HepG2 (cell line): ENCODE measurements around the gene MSTO1.

Experiments
- ARNTL ChIP-seq: sonication (generic); formaldehyde crosslinking; IDR thresholded peaks from 2 replicates; pipeline ENCODE4 v1.4.0; 2020; ENCODE audit warnings: mild to moderate bottlenecking, missing genetic modification reagents
- EP300 ChIP-seq, 3 experiments: sonication (generic) in 1 of 3; formaldehyde crosslinking in 1 of 3; IDR thresholded peaks; 2 replicates each; pipeline versions ENCODE4 v1.5.1 to v1.6.1; 2011 to 2020; ENCODE audit warnings: low read depth in 2 of 3, low read length in 2 of 3, borderline replicate concordance in 1 of 3, improper control_type of control experiment in 1 of 3, mild to moderate bottlenecking in 1 of 3, missing genetic modification reagents in 1 of 3, moderate library complexity in 1 of 3
- HOXA7 ChIP-seq: sonication (generic); formaldehyde crosslinking; IDR thresholded peaks from 2 replicates; pipeline ENCODE4 v1.8.1; 2022; ENCODE audit warnings: mild to moderate bottlenecking, missing genetic modification reagents, moderate library complexity
- JUND ChIP-seq: sonication (generic); formaldehyde crosslinking; IDR thresholded peaks from 2 replicates; pipeline ENCODE4 v1.8.0; 2022; ENCODE audit warnings: mild to moderate bottlenecking, missing genetic modification reagents
- RXRA ChIP-seq: sonication (generic); formaldehyde crosslinking; IDR thresholded peaks from 2 replicates; pipeline ENCODE4 v1.5.1; 2020; ENCODE audit warnings: missing genetic modification reagents
- TF ChIP-seq, protein P1 (sequence below): sonication (generic); formaldehyde crosslinking; IDR thresholded peaks from 2 replicates; pipeline ENCODE4 v1.5.0; 2020; ENCODE audit warnings: mild to moderate bottlenecking, missing genetic modification reagents, moderate library complexity
- TF ChIP-seq, protein P2 (sequence below): sonication (generic); formaldehyde crosslinking; IDR thresholded peaks from 2 replicates; pipeline ENCODE4 v1.9.0; 2021; ENCODE audit warnings: missing genetic modification reagents, borderline replicate concordance
- TF ChIP-seq, protein P3 (sequence below): sonication (generic); formaldehyde crosslinking; IDR thresholded peaks from 2 replicates; pipeline ENCODE4 v1.8.1; 2023; ENCODE audit warnings: mild to moderate bottlenecking, missing genetic modification reagents, borderline replicate concordance
- TF ChIP-seq, protein P4 (sequence below): sonication (generic); formaldehyde crosslinking; conservative IDR thresholded peaks from 2 replicates; pipeline ENCODE4 v1.4.0; 2020; ENCODE audit warnings: missing genetic modification reagents
- TF ChIP-seq, protein P5 (sequence below): IDR thresholded peaks from 2 replicates; pipeline ENCODE4 v1.6.1; 2012; ENCODE audit warnings: low read length, improper control_type of control experiment

DNA sequence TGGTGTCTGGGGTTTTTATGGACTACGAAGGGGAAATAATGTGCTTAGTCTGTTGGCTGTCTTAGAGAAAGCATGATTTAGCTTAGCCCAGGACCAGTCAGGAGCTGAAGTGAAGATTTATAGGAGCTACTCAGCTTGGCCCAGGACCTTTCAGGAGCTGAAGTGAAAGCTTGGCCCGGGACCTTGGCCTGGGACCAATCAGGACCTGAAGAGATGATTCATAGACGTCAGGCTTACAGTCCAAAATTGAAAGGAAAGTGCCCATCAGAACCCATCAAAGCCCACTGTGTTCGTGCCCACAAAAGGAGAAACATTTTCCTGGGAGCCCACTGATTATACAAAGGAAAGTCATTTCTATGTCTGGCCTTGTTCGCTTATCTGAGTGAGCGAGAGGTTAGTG is 35.6 kb downstream of the MSTO1 start:
- TF ChIP-seq JUND (no peak), HOXA7 (CRISPR knock-in tag) (no peak), EP300 (IDR thresholded peaks at IDR 0.05; ENCODE audit: low read depth in 2 of 2, low read length in 2 of 2) (no peak), EP300 (CRISPR knock-in tag; IDR thresholded peaks at IDR 0.05; ENCODE audit: borderline replicate concordance) (no peak), RXRA (no peak), ARNTL (no peak)
- TF ChIP-seq, protein P1, sequence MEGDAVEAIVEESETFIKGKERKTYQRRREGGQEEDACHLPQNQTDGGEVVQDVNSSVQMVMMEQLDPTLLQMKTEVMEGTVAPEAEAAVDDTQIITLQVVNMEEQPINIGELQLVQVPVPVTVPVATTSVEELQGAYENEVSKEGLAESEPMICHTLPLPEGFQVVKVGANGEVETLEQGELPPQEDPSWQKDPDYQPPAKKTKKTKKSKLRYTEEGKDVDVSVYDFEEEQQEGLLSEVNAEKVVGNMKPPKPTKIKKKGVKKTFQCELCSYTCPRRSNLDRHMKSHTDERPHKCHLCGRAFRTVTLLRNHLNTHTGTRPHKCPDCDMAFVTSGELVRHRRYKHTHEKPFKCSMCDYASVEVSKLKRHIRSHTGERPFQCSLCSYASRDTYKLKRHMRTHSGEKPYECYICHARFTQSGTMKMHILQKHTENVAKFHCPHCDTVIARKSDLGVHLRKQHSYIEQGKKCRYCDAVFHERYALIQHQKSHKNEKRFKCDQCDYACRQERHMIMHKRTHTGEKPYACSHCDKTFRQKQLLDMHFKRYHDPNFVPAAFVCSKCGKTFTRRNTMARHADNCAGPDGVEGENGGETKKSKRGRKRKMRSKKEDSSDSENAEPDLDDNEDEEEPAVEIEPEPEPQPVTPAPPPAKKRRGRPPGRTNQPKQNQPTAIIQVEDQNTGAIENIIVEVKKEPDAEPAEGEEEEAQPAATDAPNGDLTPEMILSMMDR (CRISPR knock-in tag), result no peak
- TF ChIP-seq, protein P2, sequence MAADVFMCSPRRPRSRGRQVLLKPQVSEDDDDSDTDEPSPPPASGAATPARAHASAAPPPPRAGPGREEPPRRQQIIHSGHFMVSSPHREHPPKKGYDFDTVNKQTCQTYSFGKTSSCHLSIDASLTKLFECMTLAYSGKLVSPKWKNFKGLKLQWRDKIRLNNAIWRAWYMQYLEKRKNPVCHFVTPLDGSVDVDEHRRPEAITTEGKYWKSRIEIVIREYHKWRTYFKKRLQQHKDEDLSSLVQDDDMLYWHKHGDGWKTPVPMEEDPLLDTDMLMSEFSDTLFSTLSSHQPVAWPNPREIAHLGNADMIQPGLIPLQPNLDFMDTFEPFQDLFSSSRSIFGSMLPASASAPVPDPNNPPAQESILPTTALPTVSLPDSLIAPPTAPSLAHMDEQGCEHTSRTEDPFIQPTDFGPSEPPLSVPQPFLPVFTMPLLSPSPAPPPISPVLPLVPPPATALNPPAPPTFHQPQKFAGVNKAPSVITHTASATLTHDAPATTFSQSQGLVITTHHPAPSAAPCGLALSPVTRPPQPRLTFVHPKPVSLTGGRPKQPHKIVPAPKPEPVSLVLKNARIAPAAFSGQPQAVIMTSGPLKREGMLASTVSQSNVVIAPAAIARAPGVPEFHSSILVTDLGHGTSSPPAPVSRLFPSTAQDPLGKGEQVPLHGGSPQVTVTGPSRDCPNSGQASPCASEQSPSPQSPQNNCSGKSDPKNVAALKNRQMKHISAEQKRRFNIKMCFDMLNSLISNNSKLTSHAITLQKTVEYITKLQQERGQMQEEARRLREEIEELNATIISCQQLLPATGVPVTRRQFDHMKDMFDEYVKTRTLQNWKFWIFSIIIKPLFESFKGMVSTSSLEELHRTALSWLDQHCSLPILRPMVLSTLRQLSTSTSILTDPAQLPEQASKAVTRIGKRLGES (CRISPR knock-in tag), result no peak
- TF ChIP-seq, protein P3, sequence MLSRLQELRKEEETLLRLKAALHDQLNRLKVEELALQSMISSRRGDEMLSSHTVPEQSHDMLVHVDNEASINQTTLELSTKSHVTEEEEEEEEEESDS (CRISPR knock-in tag), result no peak
- TF ChIP-seq, protein P4, sequence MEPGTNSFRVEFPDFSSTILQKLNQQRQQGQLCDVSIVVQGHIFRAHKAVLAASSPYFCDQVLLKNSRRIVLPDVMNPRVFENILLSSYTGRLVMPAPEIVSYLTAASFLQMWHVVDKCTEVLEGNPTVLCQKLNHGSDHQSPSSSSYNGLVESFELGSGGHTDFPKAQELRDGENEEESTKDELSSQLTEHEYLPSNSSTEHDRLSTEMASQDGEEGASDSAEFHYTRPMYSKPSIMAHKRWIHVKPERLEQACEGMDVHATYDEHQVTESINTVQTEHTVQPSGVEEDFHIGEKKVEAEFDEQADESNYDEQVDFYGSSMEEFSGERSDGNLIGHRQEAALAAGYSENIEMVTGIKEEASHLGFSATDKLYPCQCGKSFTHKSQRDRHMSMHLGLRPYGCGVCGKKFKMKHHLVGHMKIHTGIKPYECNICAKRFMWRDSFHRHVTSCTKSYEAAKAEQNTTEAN (CRISPR knock-in tag), result no peak
- TF ChIP-seq, protein P5, sequence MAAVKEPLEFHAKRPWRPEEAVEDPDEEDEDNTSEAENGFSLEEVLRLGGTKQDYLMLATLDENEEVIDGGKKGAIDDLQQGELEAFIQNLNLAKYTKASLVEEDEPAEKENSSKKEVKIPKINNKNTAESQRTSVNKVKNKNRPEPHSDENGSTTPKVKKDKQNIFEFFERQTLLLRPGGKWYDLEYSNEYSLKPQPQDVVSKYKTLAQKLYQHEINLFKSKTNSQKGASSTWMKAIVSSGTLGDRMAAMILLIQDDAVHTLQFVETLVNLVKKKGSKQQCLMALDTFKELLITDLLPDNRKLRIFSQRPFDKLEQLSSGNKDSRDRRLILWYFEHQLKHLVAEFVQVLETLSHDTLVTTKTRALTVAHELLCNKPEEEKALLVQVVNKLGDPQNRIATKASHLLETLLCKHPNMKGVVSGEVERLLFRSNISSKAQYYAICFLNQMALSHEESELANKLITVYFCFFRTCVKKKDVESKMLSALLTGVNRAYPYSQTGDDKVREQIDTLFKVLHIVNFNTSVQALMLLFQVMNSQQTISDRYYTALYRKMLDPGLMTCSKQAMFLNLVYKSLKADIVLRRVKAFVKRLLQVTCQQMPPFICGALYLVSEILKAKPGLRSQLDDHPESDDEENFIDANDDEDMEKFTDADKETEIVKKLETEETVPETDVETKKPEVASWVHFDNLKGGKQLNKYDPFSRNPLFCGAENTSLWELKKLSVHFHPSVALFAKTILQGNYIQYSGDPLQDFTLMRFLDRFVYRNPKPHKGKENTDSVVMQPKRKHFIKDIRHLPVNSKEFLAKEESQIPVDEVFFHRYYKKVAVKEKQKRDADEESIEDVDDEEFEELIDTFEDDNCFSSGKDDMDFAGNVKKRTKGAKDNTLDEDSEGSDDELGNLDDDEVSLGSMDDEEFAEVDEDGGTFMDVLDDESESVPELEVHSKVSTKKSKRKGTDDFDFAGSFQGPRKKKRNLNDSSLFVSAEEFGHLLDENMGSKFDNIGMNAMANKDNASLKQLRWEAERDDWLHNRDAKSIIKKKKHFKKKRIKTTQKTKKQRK, result no peak
